HepG2 (cell line): ENCODE data around the gene PTGR2. TPM values are rescaled to one million over a fixed set of nuclear protein-coding genes. Genes with fewer than 3 reads are reported as not detected.

Experiments used
- ATAD3A ChIP-seq: sonication (generic); formaldehyde crosslinking; IDR thresholded peaks from 2 replicates; pipeline ENCODE4 v1.4.0; 2020; ENCODE audit warnings: missing genetic modification reagents
- HCFC1 ChIP-seq: fragments of 150-350 bp; IDR thresholded peaks from 2 replicates; pipeline ENCODE4 v1.6.1; 2014; ENCODE audit warnings: low read depth, low read length
- ISL2 ChIP-seq: sonication (generic); formaldehyde crosslinking; IDR thresholded peaks from 2 replicates; pipeline ENCODE4 v1.5.0; 2020; ENCODE audit warnings: missing genetic modification reagents
- MXI1 ChIP-seq: IDR thresholded peaks from 3 replicates; pipeline ENCODE4 v1.6.1; 2012; ENCODE audit warnings: low read depth, low read length, inconsistent platforms, borderline replicate concordance
- SMC3 ChIP-seq: IDR thresholded peaks from 2 replicates; pipeline ENCODE4 v1.6.1; 2011; ENCODE audit warnings: low read length, improper control_type of control experiment
- TAF1 ChIP-seq: sonication (generic); formaldehyde crosslinking; IDR thresholded peaks from 2 replicates; pipeline ENCODE4 v1.4.0; 2020; ENCODE audit warnings: missing genetic modification reagents
- TBX3 ChIP-seq: fragments of 450-650 bp; IDR thresholded peaks from 2 replicates; pipeline ENCODE4 v1.6.1; 2017; ENCODE audit warnings: antibody characterized with exemption, mild to moderate bottlenecking, inconsistent platforms, borderline replicate concordance
- TP53 ChIP-seq: sonication (generic); formaldehyde crosslinking; conservative IDR thresholded peaks from 2 replicates; pipeline ENCODE4 v1.4.0; 2020; ENCODE audit warnings: missing genetic modification reagents
- ZBTB39 ChIP-seq: sonication (generic); formaldehyde crosslinking; IDR thresholded peaks from 2 replicates; pipeline ENCODE4 v1.5.0; 2020; ENCODE audit warnings: missing genetic modification reagents
- ZKSCAN5 ChIP-seq: sonication (generic); formaldehyde crosslinking; IDR thresholded peaks from 2 replicates; pipeline ENCODE4 v1.5.1; 2020; ENCODE audit warnings: mild to moderate bottlenecking, missing genetic modification reagents
- ZNF350 ChIP-seq: sonication (generic); formaldehyde crosslinking; IDR thresholded peaks from 2 replicates; pipeline ENCODE4 v1.4.0; 2020; ENCODE audit warnings: mild to moderate bottlenecking, low read depth, missing genetic modification reagents, borderline replicate concordance
- ZNF484 ChIP-seq: sonication (generic); formaldehyde crosslinking; IDR thresholded peaks from 2 replicates; pipeline ENCODE4 v1.5.1; 2020; ENCODE audit warnings: mild to moderate bottlenecking, low read depth, missing genetic modification reagents, borderline replicate concordance
- polyA plus RNA-seq, 8 experiments: library from polyadenylated mRNA; depleted of rRNA in 3 of 8; stranded (reverse) in 7 of 8; unstranded in 1 of 8; fragments of >200 nt; fragmentation: Illumina TruSeq in 4 of 8; extraction: Trizol in 4 of 8; gene quantifications; 2 replicates each; pipeline versions ENCODE4 v1.2.1 to v1.2.3, GENCODE V29; 2011 to 2016; ENCODE audit warnings: low read depth in 4 of 8, missing spikeins in 1 of 8, mixed read lengths in 1 of 8; ENCODE audit not compliant: insufficient read depth in 1 of 8
- total RNA-seq, 5 experiments: library from RNA; depleted of rRNA; stranded (reverse); fragments of >200 nt; fragmentation: Illumina TruSeq; extraction: Trizol; gene quantifications; 2 replicates each; pipeline ENCODE4 v1.2.3, GENCODE V29; 2016; ENCODE audit warnings: low read depth in 1 of 5
- TF ChIP-seq, protein P1 (sequence below): sonication (generic); formaldehyde crosslinking; IDR thresholded peaks from 2 replicates; pipeline ENCODE4 v1.4.0; 2020; ENCODE audit warnings: missing genetic modification reagents
- TF ChIP-seq, protein P2 (sequence below), 2 experiments: fragments of 450-650 bp in 1 of 2; sonication (generic) in 1 of 2; formaldehyde crosslinking in 1 of 2; IDR thresholded peaks; 2 replicates each; pipeline versions ENCODE4 v1.6.1 to v1.8.0; 2016 to 2022; ENCODE audit warnings: antibody characterized with exemption in 1 of 2, mild to moderate bottlenecking in 1 of 2, missing genetic modification reagents in 1 of 2
- TF ChIP-seq, protein P3 (sequence below): sonication (generic); formaldehyde crosslinking; IDR thresholded peaks from 2 replicates; pipeline ENCODE4 v1.5.1; 2020; ENCODE audit warnings: missing genetic modification reagents, mild to moderate bottlenecking, borderline replicate concordance

The PTGR2 gene
- total and polyA plus RNA-seq, 2 of the 13 experiments (the other 11 are each of a cell fraction or from before 2014, with no cell fraction given), result 3.0 to 4.3 TPM

- 0 out of 2 replicates have a peak, but pooled peaks have one; percentile 40 for TF ChIP-seq ZBTB39 (CRISPR knock-in tag)
- TF ChIP-seq ZNF484 (CRISPR knock-in tag), result no peak
- TF ChIP-seq HCFC1, result peak; percentile 49
- no peak for TF ChIP-seq TP53
- TF ChIP-seq ZNF350, result peak; percentile 57; the same call in 1 of the 2 replicates
- no peak for TF ChIP-seq ZKSCAN5 (CRISPR knock-in tag)
- TF ChIP-seq, protein P1, sequence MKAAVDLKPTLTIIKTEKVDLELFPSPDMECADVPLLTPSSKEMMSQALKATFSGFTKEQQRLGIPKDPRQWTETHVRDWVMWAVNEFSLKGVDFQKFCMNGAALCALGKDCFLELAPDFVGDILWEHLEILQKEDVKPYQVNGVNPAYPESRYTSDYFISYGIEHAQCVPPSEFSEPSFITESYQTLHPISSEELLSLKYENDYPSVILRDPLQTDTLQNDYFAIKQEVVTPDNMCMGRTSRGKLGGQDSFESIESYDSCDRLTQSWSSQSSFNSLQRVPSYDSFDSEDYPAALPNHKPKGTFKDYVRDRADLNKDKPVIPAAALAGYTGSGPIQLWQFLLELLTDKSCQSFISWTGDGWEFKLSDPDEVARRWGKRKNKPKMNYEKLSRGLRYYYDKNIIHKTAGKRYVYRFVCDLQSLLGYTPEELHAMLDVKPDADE (CRISPR knock-in tag), result peak; percentile 55; the same call in 1 of the 2 replicates
- TF ChIP-seq ATAD3A (CRISPR knock-in tag), result no peak
- TF ChIP-seq SMC3, result no peak
- no peak for TF ChIP-seq TBX3
- TF ChIP-seq MXI1, result peak; percentile 87; the same call in 2 of the 3 replicates
- 0 out of 2 replicates have a peak, but pooled peaks have one; percentile 72 for TF ChIP-seq ISL2
- TF ChIP-seq, protein P2, sequence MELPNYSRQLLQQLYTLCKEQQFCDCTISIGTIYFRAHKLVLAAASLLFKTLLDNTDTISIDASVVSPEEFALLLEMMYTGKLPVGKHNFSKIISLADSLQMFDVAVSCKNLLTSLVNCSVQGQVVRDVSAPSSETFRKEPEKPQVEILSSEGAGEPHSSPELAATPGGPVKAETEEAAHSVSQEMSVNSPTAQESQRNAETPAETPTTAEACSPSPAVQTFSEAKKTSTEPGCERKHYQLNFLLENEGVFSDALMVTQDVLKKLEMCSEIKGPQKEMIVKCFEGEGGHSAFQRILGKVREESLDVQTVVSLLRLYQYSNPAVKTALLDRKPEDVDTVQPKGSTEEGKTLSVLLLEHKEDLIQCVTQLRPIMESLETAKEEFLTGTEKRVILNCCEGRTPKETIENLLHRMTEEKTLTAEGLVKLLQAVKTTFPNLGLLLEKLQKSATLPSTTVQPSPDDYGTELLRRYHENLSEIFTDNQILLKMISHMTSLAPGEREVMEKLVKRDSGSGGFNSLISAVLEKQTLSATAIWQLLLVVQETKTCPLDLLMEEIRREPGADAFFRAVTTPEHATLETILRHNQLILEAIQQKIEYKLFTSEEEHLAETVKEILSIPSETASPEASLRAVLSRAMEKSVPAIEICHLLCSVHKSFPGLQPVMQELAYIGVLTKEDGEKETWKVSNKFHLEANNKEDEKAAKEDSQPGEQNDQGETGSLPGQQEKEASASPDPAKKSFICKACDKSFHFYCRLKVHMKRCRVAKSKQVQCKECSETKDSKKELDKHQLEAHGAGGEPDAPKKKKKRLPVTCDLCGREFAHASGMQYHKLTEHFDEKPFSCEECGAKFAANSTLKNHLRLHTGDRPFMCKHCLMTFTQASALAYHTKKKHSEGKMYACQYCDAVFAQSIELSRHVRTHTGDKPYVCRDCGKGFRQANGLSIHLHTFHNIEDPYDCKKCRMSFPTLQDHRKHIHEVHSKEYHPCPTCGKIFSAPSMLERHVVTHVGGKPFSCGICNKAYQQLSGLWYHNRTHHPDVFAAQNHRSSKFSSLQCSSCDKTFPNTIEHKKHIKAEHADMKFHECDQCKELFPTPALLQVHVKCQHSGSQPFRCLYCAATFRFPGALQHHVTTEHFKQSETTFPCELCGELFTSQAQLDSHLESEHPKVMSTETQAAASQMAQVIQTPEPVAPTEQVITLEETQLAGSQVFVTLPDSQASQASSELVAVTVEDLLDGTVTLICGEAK (IDR thresholded peaks at IDR 0.05), result peak; percentile 84
- TF ChIP-seq, protein P2 (CRISPR knock-in tag; IDR thresholded peaks at IDR 0.05), result peak; percentile 68; the same call in 1 of the 2 replicates
- TF ChIP-seq TAF1, result peak; percentile 85
- TF ChIP-seq, protein P3, sequence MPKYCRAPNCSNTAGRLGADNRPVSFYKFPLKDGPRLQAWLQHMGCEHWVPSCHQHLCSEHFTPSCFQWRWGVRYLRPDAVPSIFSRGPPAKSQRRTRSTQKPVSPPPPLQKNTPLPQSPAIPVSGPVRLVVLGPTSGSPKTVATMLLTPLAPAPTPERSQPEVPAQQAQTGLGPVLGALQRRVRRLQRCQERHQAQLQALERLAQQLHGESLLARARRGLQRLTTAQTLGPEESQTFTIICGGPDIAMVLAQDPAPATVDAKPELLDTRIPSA, result peak; percentile 66; the same call in 1 of the 2 replicates
Measured at GRCh38 chr14:73886449-73887317, 35.1 kb downstream of the PTGR2 start, which contains the start of gene ZNF410 (continued).
